ENCODE data around the gene FAM171A2.

The FAM171A2 gene

GRCh38 chr17:44355642-44356099 lies 8.0 kb downstream of the FAM171A2 start:
- DNase-seq (ENCODE audit: low read depth in 1 of 2, low spot score in 1 of 2): no peak
- Histone ChIP-seq H3K4me3 (replicated peaks; ENCODE audit: insufficient read depth, low read length) (no peak overlapping the region), H3K27ac (replicated peaks) (no peak overlapping the region), H3K27me3 (ENCODE audit: insufficient read depth, poor library complexity, severe bottlenecking) (peaks cover 32% of the 10 kb centered on the region)
- TF ChIP-seq REST (IDR thresholded peaks at IDR 0.05; ENCODE audit: insufficient replicate concordance, low read depth): no peak
- no peak for TF ChIP-seq POLR2AphosphoS5 (IDR thresholded peaks at IDR 0.05; ENCODE audit: low read depth)
- no peak for TF ChIP-seq CTCF (IDR thresholded peaks at IDR 0.05; ENCODE audit: insufficient read depth, low read length)
- no peak for TF ChIP-seq SPI1 (IDR thresholded peaks at IDR 0.05; ENCODE audit: borderline replicate concordance, low read depth)
- no peak for TF ChIP-seq GABPA (IDR thresholded peaks at IDR 0.05; ENCODE audit: low read depth)

GRCh38 chr17:44354582-44355561 lies 8.8 kb downstream of the FAM171A2 start:
- Histone ChIP-seq H3K27ac (replicated peaks) (no peak overlapping the region), H3K27me3 (ENCODE audit: insufficient read depth, poor library complexity, severe bottlenecking) (peaks cover 26% of the 10 kb centered on the region), H3K4me3 (replicated peaks; ENCODE audit: insufficient read depth, low read length) (peak overlapping the region; percentile 25; the same call in 1 of the 2 replicates)
- peak in 1 of 2 experiments; percentile 24 for DNase-seq (ENCODE audit: low read depth in 1 of 2, low spot score in 1 of 2)
- no peak for TF ChIP-seq REST (IDR thresholded peaks at IDR 0.05; ENCODE audit: insufficient replicate concordance, low read depth)
- TF ChIP-seq CTCF (IDR thresholded peaks at IDR 0.05; ENCODE audit: insufficient read depth, low read length): peak; percentile 2

- TF ChIP-seq REST (IDR thresholded peaks at IDR 0.05; ENCODE audit: insufficient replicate concordance, low read depth) (no peak), POLR2AphosphoS5 (IDR thresholded peaks at IDR 0.05; ENCODE audit: low read depth) (no peak), CTCF (IDR thresholded peaks at IDR 0.05; ENCODE audit: insufficient read depth, low read length) (no peak), GABPA (IDR thresholded peaks at IDR 0.05; ENCODE audit: low read depth) (no peak), SPI1 (IDR thresholded peaks at IDR 0.05; ENCODE audit: borderline replicate concordance, low read depth) (no peak)
- no peak for DNase-seq (ENCODE audit: low read depth in 1 of 2, low spot score in 1 of 2)
- peak overlapping the region; percentile 4 for H3K4me3 ChIP-seq (replicated peaks; ENCODE audit: insufficient read depth, low read length)
- H3K27me3 ChIP-seq (ENCODE audit: insufficient read depth, poor library complexity, severe bottlenecking): peaks cover 18% of the 10 kb centered on the region
- H3K27ac ChIP-seq (replicated peaks): no peak overlapping the region
These were observed 9.9 kb downstream of the FAM171A2 start for GRCh38 chr17:44353672-44354331.
